Stimulated activated CD8-positive, alpha-beta memory T cell treated with anti-CD3 and anti-CD28 coated beads, Interleukin-4, amount 100 ng/mL, for 24 hours (primary cell): ENCODE measurements around the gene TTLL7.

Experiments
- DNase-seq: peaks from one replicate; pipeline ENCODE4 v3.0.0-alpha.2; 2020; ENCODE audit warnings: low read depth

The TTLL7 gene

GRCh38 chr1:83882906-83883305 lies 116.0 kb downstream of the TTLL7 start:
- no peak for DNase-seq

DNA sequence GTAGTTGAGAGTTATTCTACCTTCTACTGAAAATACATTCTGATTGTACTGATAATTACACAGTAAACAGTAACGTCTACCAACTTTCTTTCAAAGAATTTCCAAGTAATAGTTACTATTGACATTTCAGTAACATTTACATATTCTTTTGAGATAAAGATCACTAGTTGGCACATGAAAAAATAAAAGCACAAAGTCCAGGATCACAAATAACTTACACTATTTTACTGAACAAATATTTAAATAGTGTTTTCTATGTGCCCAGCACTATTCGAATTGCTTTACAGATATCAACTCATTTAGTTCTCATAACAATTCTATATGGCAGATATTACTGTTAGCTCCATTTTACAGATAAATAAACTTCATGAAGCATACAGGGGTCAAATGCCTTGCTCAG lies 126.4 kb downstream of the TTLL7 start:
- no peak for DNase-seq

DNA sequence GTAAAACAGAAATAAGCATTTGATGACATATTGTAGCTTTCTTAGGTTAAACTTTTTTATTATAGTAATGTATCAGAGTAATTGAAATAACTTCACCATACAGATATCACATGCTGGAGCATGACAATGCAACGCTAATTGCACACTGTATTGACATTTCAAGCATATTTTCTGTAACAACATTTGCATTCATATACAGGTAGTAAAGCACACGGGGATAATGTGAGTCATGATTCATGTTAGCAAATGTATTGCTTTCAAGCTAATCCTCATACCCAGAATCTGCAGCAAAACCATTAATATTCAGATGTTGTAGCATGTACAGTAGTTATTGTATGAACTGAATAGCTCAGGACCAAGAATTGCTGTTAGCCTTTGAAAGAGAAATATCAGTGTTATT lies 133.9 kb downstream of the TTLL7 start:
- no peak for DNase-seq

DNA sequence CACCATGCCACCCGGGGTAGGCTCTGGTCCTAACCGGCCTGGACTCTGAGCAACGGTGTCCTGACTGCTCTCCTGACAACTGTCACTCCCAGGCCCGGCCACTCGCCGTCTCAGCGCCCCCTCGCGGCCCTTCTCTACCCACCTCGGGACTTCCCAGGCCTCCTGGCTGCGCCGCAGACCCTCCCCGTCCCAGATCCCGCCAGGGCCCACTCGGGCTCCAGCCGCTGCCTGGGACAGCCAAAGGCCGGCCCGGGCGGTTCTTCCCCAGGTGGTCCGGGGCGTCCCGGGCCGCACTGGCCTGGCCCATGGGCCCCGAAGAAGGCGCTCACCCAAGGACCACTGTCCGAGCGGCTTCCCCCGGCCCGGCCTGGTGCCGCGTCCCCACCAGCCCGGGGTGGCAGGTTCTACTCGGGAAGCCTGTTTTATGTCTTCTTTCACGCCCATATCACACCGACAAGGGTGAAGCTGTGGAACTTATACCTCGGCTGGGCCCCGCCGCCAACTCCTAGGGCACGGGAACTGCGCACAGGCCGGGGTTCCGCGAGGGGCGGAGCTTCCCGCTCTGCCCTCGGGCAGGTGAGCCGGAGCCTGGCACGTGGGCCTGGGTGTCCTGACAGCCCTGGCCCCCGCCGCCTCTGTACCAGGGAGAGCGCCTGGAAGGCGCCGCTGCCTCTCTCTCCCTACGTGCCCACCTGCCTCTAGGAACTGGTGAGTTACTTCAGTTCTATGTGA lies 138.3 kb downstream of the TTLL7 start:
- peak; percentile 58 for DNase-seq

DNA sequence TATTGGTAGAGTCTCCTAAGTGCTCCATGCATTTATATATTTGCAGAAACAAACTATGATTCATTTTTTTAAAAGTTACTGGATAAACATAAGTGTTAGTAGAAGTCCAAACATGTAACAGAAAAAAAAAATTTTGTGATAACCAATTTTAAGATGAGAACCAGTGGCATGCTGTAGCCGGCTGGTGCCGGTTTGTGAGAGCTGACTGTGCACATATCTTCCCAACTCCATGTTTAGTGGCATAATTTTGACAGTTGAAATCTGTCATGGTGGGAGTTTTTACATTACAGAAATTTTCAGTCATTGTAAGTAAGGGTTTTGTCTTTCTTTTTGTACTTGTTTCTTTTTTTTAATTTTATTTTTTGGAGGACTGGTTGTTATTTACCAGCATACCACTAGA lies 141.2 kb downstream of the TTLL7 start:
- DNase-seq: no peak

DNA sequence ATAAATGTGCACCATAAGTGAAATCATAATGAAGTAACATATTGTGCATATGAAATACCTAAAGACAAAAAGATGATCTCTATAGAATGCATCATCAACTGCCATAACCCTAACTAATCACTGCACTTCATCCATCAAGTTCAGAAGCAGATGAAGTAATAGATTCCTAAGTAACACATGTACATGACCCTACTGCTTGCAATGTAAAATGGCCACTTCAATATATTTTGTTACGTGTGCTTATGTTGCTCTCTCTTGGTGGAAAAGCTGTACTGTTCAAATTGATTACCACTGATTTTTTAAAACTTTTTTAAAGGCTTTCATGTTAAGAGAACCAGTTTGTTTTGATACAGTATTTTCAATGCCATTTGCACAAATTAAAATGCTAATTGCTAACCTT lies 141.8 kb downstream of the TTLL7 start:
- DNase-seq: no peak

DNA sequence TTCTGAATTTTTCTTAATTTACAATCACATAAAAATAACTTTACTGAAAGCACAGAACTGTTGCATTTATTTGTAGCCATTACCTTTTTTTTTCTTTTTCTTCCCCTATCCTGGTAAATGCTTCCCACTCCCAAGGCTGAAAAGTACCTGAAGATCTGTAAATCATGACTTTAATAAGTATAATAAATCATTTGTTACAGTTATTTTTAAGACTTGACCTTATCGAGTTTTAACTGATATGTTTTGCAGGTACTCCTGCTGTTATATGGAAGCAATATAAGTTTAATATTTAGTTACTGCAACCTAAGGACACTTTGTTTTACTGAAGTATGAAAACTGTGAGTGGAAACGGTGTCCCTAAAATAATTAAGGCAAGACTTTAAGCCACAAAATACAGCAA lies 142.6 kb downstream of the TTLL7 start:
- DNase-seq: no peak

GRCh38 chr1:83854456-83854855 lies 144.5 kb downstream of the TTLL7 start:
- no peak for DNase-seq

- DNase-seq: no peak
Measured at GRCh38 chr1:83850834-83851233, 148.1 kb downstream of the TTLL7 start.

DNA sequence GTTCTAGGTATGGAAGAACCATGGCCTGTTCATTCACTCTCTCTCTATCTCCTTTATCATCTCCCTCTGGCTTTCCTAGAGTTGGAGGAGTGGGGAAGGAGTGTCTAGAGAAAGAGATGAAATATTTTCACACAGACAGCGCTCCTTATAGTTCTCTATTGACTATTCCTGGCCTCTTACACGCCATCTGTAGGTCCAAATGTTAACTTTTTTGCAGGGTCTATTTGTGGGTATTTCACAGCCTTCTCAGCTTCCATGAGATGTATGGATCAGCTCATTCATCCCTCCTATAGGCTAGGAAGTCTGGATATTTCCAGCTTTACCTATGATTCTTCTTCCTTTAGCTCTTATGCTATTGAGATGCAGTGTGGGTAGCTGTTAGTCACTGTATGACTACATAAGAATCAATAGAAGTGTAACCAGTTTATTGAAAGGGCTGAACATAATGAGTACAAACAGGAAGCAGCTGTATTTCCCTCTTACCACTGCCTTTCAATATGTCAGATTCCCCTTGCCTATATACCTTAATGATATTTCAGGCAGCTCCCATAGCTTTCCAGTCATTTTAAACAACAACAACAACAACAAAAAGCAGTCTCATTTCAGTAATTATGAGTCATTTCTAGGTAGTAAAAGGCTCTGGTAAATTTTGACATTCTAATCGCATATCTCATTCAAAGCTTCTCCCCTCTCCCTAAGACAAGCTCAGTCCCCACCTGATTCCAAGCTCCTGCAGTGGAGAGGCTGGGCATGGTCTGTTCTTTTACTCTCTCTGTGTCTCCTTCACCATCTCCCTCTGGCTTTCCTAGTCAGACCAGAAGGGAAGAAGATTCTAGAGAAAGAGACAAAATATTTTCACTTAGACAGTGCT lies 149.5 kb downstream of the TTLL7 start:
- no peak for DNase-seq

- DNase-seq: no peak
Measured at GRCh38 chr1:83846138-83846537, 152.8 kb downstream of the TTLL7 start.

GRCh38 chr1:83845437-83846071 lies 153.4 kb downstream of the TTLL7 start:
- no peak for DNase-seq

DNA sequence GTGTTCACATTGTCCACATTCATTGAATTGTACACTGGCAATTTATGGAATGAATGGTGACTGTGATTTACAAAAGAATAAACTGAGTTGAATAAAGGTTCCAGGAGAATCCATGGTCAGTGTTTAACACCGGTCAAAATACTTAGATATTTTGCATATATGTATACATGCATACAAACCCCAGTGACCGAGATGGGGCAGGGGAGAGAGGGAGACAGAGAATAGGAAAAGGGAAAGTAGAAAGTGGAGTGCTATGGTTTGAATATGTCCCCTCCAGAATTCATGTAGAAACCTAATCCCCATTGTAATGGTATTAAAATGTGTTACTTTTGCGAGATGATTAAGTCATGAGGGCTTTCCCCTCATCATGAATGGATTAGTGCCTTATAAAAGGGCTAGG lies 154.4 kb downstream of the TTLL7 start:
- no peak for DNase-seq

- no peak for DNase-seq
Measured at GRCh38 chr1:83839566-83840173, 159.3 kb downstream of the TTLL7 start.

- no peak for DNase-seq
Measured at GRCh38 chr1:83838573-83838972, 160.4 kb downstream of the TTLL7 start.

DNA sequence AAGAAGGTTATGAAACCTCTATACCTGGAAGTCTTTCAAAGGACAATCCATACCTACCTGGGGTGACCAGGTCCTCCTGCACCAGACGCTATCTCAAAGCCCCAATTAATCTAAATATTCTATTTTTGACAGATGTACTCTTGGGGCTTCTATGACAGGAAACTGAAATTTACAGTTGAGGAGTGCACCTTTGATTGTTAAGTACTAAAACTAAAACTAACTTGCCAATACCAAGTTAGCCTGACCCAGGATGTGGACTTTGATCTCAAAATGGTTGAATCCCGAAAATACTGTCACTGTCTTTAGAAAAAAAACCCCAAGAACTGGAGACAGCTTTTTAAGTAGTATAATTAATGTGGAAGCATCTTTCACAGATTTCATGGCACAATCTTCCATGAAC lies 162.4 kb downstream of the TTLL7 start:
- DNase-seq: no peak

GRCh38 chr1:83834621-83835264 lies 164.2 kb downstream of the TTLL7 start:
- no peak for DNase-seq

- DNase-seq: no peak
Measured at GRCh38 chr1:83832194-83832593, 166.7 kb downstream of the TTLL7 start.

DNA sequence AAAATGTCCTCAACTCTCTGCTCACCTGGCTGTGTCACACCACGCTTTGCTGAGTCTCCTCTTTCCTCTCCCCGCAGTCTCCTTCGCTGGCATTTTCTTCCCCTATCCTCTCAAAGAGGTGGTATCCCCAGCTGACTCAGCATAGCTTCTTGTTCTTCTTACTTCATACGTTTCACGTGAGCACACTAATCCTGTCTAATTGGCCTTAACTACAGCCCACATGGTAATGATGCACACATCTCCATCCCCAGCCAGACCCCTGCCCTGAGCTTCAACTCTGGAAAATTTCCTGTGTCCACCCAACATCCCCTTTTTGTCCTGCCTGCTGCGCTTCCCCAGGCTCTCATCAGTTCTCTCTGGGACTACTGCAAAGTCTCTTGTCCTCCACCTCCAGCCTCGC lies 169.8 kb downstream of the TTLL7 start:
- DNase-seq: no peak

DNA sequence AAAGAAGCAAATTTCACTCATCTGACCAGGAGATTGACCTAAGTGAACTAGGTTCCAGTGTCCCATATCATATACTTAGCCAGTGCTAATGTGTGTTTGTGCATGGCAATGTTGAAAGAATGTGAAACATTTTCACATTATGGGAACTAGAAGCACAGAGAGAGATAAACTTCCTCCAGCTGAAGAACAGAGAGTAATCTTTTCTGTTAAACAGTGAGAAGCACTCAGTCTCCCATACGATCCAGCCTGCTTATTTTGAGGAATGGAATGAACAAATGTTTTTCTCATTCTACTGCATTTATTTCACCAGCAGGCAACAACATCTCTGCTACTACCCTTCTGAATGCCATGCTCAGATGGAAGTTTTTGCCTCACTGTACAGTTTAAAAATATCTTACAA lies 170.5 kb downstream of the TTLL7 start:
- no peak for DNase-seq

GRCh38 chr1:83827741-83828140 lies 171.2 kb downstream of the TTLL7 start:
- no peak for DNase-seq

DNA sequence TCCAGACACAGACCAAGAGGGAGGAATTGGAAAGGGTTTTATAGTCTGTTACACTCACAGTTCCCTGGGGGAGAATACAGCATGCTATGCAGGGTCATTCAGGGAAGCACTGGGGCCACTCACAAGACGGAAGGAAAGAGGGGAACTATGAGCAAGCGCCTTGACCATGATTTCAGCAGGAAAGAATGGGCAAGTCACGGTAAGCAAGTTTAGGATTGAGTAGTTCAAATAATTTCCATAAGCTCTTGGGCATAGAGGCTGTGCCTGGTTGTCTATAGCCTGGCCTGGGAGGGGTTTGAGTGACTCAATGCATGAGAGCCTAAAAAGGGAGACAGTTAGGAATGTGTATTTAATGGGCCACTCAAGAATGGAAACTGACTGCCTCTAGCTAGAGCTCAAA lies 176.7 kb downstream of the TTLL7 start:
- no peak for DNase-seq
